WTC11 (cell line): ENCODE results near the gene MLXIPL.

Source experiments
- ATF2 ChIP-seq: sonication (generic); formaldehyde crosslinking; IDR thresholded peaks from 2 replicates; pipeline ENCODE4 v1.8.1; 2022; ENCODE audit warnings: low read depth, missing genetic modification reagents, borderline replicate concordance
- CTCF ChIP-seq: fragments of 200-600 bp; IDR thresholded peaks from 2 replicates; pipeline ENCODE4 v1.8.0; 2022; ENCODE audit warnings: antibody characterized with exemption
- ETV6 ChIP-seq: sonication (generic); formaldehyde crosslinking; IDR thresholded peaks from 2 replicates; pipeline ENCODE4 v1.8.1; 2022; ENCODE audit warnings: mild to moderate bottlenecking, missing genetic modification reagents
- FOXP1 ChIP-seq: sonication (generic); formaldehyde crosslinking; IDR thresholded peaks from 2 replicates; pipeline ENCODE4 v1.8.0; 2022; ENCODE audit warnings: missing genetic modification reagents, mild to moderate bottlenecking, moderate library complexity, borderline replicate concordance
- JUN ChIP-seq: sonication (generic); formaldehyde crosslinking; IDR thresholded peaks from 2 replicates; pipeline ENCODE4 v1.8.0; 2023; ENCODE audit warnings: mild to moderate bottlenecking, missing genetic modification reagents
- MYBL2 ChIP-seq: sonication (generic); formaldehyde crosslinking; IDR thresholded peaks from 2 replicates; pipeline ENCODE4 v1.8.1; 2023; ENCODE audit warnings: mild to moderate bottlenecking, moderate library complexity, missing genetic modification reagents
- SP1 ChIP-seq: sonication (generic); formaldehyde crosslinking; conservative IDR thresholded peaks from 2 replicates; pipeline ENCODE4 v1.8.1; 2022; ENCODE audit warnings: missing genetic modification reagents
- TCF7 ChIP-seq: sonication (generic); formaldehyde crosslinking; IDR thresholded peaks from 2 replicates; pipeline ENCODE4 v1.8.0; 2022; ENCODE audit warnings: mild to moderate bottlenecking, low read depth, missing genetic modification reagents, moderate library complexity
- TP53 ChIP-seq: sonication (generic); formaldehyde crosslinking; IDR thresholded peaks from 2 replicates; pipeline ENCODE4 v1.8.1; 2023; ENCODE audit warnings: mild to moderate bottlenecking, missing genetic modification reagents
- ZNF317 ChIP-seq: sonication (generic); formaldehyde crosslinking; IDR thresholded peaks from 2 replicates; pipeline ENCODE4 v1.8.1; 2023; ENCODE audit warnings: low read depth, mild to moderate bottlenecking, moderate library complexity, missing genetic modification reagents, borderline replicate concordance
- TF ChIP-seq, protein P1 (sequence below): sonication (generic); formaldehyde crosslinking; IDR thresholded peaks from 2 replicates; pipeline ENCODE4 v1.8.0; 2023; ENCODE audit warnings: missing genetic modification reagents
- TF ChIP-seq, protein P2 (sequence below): sonication (generic); formaldehyde crosslinking; IDR thresholded peaks from 2 replicates; pipeline ENCODE4 v1.8.1; 2023; ENCODE audit warnings: mild to moderate bottlenecking, moderate library complexity, missing genetic modification reagents

DNA sequence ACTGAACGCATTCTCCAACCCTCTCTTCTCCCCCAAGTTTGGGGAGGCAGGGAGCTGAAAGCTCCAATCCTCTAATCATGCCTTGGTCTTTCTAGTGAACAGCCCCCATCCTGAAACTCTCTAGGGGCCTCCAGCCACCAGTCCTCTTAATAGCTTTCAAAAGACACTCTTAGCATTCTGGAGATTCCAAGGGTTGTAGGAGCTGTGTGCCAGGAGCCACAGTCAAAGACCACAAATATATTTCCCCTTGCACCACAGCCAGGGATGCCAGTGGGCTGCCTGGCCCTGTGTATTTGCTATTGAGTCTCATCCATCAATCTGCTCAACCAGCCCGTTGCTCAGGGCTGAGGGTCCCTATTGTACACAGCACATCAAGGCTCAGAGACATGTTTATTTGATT is 18.5 kb upstream of the MLXIPL start:
- TF ChIP-seq TP53 (no peak), ETV6 (CRISPR knock-in tag) (no peak), CTCF (no peak), FOXP1 (no peak), JUN (CRISPR knock-in tag) (no peak), MYBL2 (no peak), ATF2 (no peak), SP1 (no peak), TCF7 (CRISPR knock-in tag) (no peak), ZNF317 (CRISPR knock-in tag) (no peak)
- TF ChIP-seq, protein P1, sequence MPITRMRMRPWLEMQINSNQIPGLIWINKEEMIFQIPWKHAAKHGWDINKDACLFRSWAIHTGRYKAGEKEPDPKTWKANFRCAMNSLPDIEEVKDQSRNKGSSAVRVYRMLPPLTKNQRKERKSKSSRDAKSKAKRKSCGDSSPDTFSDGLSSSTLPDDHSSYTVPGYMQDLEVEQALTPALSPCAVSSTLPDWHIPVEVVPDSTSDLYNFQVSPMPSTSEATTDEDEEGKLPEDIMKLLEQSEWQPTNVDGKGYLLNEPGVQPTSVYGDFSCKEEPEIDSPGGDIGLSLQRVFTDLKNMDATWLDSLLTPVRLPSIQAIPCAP (CRISPR knock-in tag) = no peak
- TF ChIP-seq, protein P2, sequence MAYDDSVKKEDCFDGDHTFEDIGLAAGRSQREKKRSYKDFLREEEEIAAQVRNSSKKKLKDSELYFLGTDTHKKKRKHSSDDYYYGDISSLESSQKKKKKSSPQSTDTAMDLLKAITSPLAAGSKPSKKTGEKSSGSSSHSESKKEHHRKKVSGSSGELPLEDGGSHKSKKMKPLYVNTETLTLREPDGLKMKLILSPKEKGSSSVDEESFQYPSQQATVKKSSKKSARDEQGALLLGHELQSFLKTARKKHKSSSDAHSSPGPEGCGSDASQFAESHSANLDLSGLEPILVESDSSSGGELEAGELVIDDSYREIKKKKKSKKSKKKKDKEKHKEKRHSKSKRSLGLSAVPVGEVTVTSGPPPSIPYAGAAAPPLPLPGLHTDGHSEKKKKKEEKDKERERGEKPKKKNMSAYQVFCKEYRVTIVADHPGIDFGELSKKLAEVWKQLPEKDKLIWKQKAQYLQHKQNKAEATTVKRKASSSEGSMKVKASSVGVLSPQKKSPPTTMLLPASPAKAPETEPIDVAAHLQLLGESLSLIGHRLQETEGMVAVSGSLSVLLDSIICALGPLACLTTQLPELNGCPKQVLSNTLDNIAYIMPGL (CRISPR knock-in tag) = no peak
